Erythroblast (primary cell): ENCODE measurements around the gene CLK3.

Source experiments
- GATA1 ChIP-seq: IDR thresholded peaks from 2 replicates; pipeline ENCODE4 v1.6.1; 2011; ENCODE audit warnings: low read depth, mild to moderate bottlenecking, control low read depth, low read length, moderate library complexity
- POLR2A ChIP-seq: IDR thresholded peaks from 2 replicates; pipeline ENCODE4 v1.6.1; 2011; ENCODE audit warnings: mild to moderate bottlenecking, low read length

- TF ChIP-seq POLR2A (no peak), GATA1 (no peak)
These were observed 25.5 kb downstream of the CLK3 start for GRCh38 chr15:74641151-74641550.
